ENCODE data around the gene PTPMT1.

GRCh38 chr11:47560426-47560825 is 5.0 kb upstream of the PTPMT1 start:
- no peak for TF ChIP-seq EZH2 (IDR thresholded peaks at IDR 0.05; ENCODE audit: low read depth, unreplicated experiment)
- TF ChIP-seq CTCF (conservative IDR thresholded peaks at IDR 0.05; ENCODE audit: low read depth in 2 of 2) = no peak
- no peak for TF ChIP-seq POLR2AphosphoS5 (IDR thresholded peaks at IDR 0.05; ENCODE audit: low read depth)
- no peak for TF ChIP-seq REST (IDR thresholded peaks at IDR 0.05; ENCODE audit: unreplicated experiment)
- no peak for TF ChIP-seq JUNB (IDR thresholded peaks at IDR 0.05; ENCODE audit: unreplicated experiment)
- no peak for TF ChIP-seq EZH2phosphoT487 (IDR thresholded peaks at IDR 0.05; ENCODE audit: unreplicated experiment)

All from GM23338 (cell line).